HepG2 (cell line): ENCODE data around the gene RREB1. TPM values are rescaled to one million over a fixed set of nuclear protein-coding genes. Genes with fewer than 3 reads are reported as not detected.

Source experiments
- CHD4 ChIP-seq: fragments of 200-600 bp; sonication (generic); IDR thresholded peaks from 2 replicates; pipeline ENCODE4 v1.7.0; 2017; ENCODE audit warnings: mild to moderate bottlenecking, low read length, borderline replicate concordance
- FLYWCH1 ChIP-seq: sonication (generic); formaldehyde crosslinking; IDR thresholded peaks from 2 replicates; pipeline ENCODE4 v1.8.1; 2023; ENCODE audit warnings: mild to moderate bottlenecking, missing genetic modification reagents
- FOXK2 ChIP-seq: fragments of 450-650 bp; IDR thresholded peaks from 2 replicates; pipeline ENCODE4 v1.6.1; 2016
- GTF2F1 ChIP-seq: fragments of 150-350 bp; IDR thresholded peaks from 2 replicates; pipeline ENCODE4 v1.6.1; 2014; ENCODE audit warnings: low read length
- KDM5B ChIP-seq: sonication (generic); formaldehyde crosslinking; IDR thresholded peaks from 2 replicates; pipeline ENCODE4 v1.4.0; 2020; ENCODE audit warnings: missing genetic modification reagents, mild to moderate bottlenecking, borderline replicate concordance
- POLR2AphosphoS5 ChIP-seq: IDR thresholded peaks from 2 replicates; pipeline ENCODE4 v1.6.1; 2012; ENCODE audit warnings: low read depth, low read length
- STAT5B ChIP-seq: sonication (generic); formaldehyde crosslinking; IDR thresholded peaks from 2 replicates; pipeline ENCODE4 v1.4.0; 2020; ENCODE audit warnings: missing genetic modification reagents
- THYN1 ChIP-seq: sonication (generic); formaldehyde crosslinking; IDR thresholded peaks from 2 replicates; pipeline ENCODE4 v1.8.1; 2023; ENCODE audit warnings: low read depth, mild to moderate bottlenecking, moderate library complexity, missing genetic modification reagents, borderline replicate concordance
- ZBTB42 ChIP-seq: sonication (generic); formaldehyde crosslinking; IDR thresholded peaks from 2 replicates; pipeline ENCODE4 v1.5.0; 2020; ENCODE audit warnings: mild to moderate bottlenecking, missing genetic modification reagents
- ZNF232 ChIP-seq: sonication (generic); formaldehyde crosslinking; IDR thresholded peaks from 2 replicates; pipeline ENCODE4 v1.4.0; 2020; ENCODE audit warnings: missing genetic modification reagents, borderline replicate concordance
- ZNF235 ChIP-seq: sonication (generic); formaldehyde crosslinking; IDR thresholded peaks from 2 replicates; pipeline ENCODE4 v1.8.1; 2023; ENCODE audit warnings: mild to moderate bottlenecking, missing genetic modification reagents, borderline replicate concordance
- ZNF263 ChIP-seq: sonication (generic); formaldehyde crosslinking; IDR thresholded peaks from 2 replicates; pipeline ENCODE4 v1.4.0; 2020; ENCODE audit warnings: missing genetic modification reagents
- ZNF558 ChIP-seq: sonication (generic); formaldehyde crosslinking; IDR thresholded peaks from 2 replicates; pipeline ENCODE4 v1.9.0; 2022; ENCODE audit warnings: mild to moderate bottlenecking, missing genetic modification reagents, borderline replicate concordance
- ZNF7 ChIP-seq: IDR thresholded peaks from 2 replicates; pipeline ENCODE4 v1.6.1; 2016; ENCODE audit warnings: missing biosample characterization, missing genetic modification reagents
- ZNF792 ChIP-seq: IDR thresholded peaks from 2 replicates; pipeline ENCODE4 v1.6.1; 2016
- polyA plus RNA-seq, 8 experiments: library from polyadenylated mRNA; depleted of rRNA in 3 of 8; stranded (reverse) in 7 of 8; unstranded in 1 of 8; fragments of >200 nt; fragmentation: Illumina TruSeq in 4 of 8; extraction: Trizol in 4 of 8; gene quantifications; 2 replicates each; pipeline versions ENCODE4 v1.2.1 to v1.2.3, GENCODE V29; 2011 to 2016; ENCODE audit warnings: low read depth in 4 of 8, missing spikeins in 1 of 8, mixed read lengths in 1 of 8; ENCODE audit not compliant: insufficient read depth in 1 of 8
- total RNA-seq, 5 experiments: library from RNA; depleted of rRNA; stranded (reverse); fragments of >200 nt; fragmentation: Illumina TruSeq; extraction: Trizol; gene quantifications; 2 replicates each; pipeline ENCODE4 v1.2.3, GENCODE V29; 2016; ENCODE audit warnings: low read depth in 1 of 5
- TF ChIP-seq, protein P1 (sequence below): sonication (generic); formaldehyde crosslinking; IDR thresholded peaks from 2 replicates; pipeline ENCODE4 v1.5.1; 2020; ENCODE audit warnings: missing genetic modification reagents, mild to moderate bottlenecking, borderline replicate concordance
- TF ChIP-seq, protein P2 (sequence below): IDR thresholded peaks from 2 replicates; pipeline ENCODE4 v1.6.1; 2016; ENCODE audit warnings: control low read depth
- TF ChIP-seq, protein P3 (sequence below): sonication (generic); formaldehyde crosslinking; IDR thresholded peaks from 2 replicates; pipeline ENCODE4 v1.4.0; 2020; ENCODE audit warnings: missing genetic modification reagents, borderline replicate concordance
- TF ChIP-seq, protein P4 (sequence below): sonication (generic); formaldehyde crosslinking; IDR thresholded peaks from 2 replicates; pipeline ENCODE4 v1.5.0; 2020; ENCODE audit warnings: missing genetic modification reagents
- TF ChIP-seq, protein P5 (sequence below): sonication (generic); formaldehyde crosslinking; IDR thresholded peaks from 2 replicates; pipeline ENCODE4 v1.4.0; 2020; ENCODE audit warnings: low read depth, mild to moderate bottlenecking, missing genetic modification reagents

RREB1 gene
- total and polyA plus RNA-seq, 2 of the 13 experiments (the other 11 are each of a cell fraction or from before 2014, with no cell fraction given), result 6.1 to 23.2 TPM

DNA sequence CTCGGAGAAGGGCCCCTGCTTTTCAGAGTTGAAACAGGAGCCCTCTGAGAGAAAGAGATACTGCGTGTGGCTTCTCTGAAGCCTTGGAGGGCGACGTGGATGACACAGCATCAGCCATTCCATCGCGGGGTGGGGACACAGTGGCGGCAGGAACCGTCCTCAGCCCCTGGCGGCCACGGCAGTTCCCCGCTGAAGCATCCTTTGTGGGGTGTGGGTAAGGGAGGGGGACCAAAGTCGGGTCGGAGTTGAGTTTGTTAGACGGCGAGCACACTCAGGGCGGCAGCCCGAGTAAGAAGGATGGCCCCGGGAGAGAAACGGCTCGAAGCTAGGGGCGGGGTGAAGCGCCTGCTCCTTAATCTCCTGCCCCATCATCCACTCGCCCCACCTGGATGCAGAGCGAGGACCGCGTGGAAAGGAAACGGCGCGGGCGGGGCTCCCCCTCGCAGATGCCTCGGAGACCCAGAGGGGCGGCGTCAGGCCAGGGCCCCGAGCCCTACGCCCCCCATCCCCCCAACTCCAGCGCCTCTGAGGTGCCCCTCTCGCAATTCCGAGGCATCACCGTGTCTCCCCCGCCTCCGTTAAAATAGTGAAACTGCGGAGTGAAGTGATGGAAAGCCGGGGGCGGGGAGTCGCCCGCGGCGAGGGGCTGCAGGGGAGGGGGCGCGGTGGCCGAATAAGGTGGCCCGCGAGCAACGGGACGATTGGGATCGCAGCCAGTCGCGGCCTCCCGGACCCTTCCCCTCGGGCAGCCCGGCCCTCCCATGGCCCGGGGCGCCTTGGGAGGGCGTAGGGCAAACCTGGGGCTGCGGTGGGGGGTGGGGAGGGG is 796 bp upstream of the RREB1 start (continued):
- TF ChIP-seq ZBTB42 (no peak), STAT5B (CRISPR knock-in tag) (no peak), ZNF7 (CRISPR knock-in tag) (no peak), ZNF792 (peak; percentile 14; the same call in 1 of the 2 replicates), FLYWCH1 (CRISPR knock-in tag) (no peak), THYN1 (no peak), CHD4 (no peak; the same call in 1 of the 2 replicates), ZNF263 (peak; percentile 61; the same call in 1 of the 2 replicates), FOXK2 (no peak), ZNF232 (0 out of 2 replicates have a peak, but pooled peaks have one; percentile 69), ZNF235 (no peak), ZNF558 (CRISPR knock-in tag) (no peak; the same call in 1 of the 2 replicates), KDM5B (CRISPR knock-in tag) (peak; percentile 80; the same call in 1 of the 2 replicates), GTF2F1 (no peak), POLR2AphosphoS5 (no peak)
- TF ChIP-seq, protein P1, sequence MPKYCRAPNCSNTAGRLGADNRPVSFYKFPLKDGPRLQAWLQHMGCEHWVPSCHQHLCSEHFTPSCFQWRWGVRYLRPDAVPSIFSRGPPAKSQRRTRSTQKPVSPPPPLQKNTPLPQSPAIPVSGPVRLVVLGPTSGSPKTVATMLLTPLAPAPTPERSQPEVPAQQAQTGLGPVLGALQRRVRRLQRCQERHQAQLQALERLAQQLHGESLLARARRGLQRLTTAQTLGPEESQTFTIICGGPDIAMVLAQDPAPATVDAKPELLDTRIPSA (CRISPR knock-in tag), result no peak
- TF ChIP-seq, protein P2, sequence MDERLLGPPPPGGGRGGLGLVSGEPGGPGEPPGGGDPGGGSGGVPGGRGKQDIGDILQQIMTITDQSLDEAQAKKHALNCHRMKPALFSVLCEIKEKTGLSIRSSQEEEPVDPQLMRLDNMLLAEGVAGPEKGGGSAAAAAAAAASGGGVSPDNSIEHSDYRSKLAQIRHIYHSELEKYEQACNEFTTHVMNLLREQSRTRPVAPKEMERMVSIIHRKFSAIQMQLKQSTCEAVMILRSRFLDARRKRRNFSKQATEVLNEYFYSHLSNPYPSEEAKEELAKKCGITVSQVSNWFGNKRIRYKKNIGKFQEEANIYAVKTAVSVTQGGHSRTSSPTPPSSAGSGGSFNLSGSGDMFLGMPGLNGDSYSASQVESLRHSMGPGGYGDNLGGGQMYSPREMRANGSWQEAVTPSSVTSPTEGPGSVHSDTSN (CRISPR knock-in tag), result no peak
- TF ChIP-seq, protein P3, sequence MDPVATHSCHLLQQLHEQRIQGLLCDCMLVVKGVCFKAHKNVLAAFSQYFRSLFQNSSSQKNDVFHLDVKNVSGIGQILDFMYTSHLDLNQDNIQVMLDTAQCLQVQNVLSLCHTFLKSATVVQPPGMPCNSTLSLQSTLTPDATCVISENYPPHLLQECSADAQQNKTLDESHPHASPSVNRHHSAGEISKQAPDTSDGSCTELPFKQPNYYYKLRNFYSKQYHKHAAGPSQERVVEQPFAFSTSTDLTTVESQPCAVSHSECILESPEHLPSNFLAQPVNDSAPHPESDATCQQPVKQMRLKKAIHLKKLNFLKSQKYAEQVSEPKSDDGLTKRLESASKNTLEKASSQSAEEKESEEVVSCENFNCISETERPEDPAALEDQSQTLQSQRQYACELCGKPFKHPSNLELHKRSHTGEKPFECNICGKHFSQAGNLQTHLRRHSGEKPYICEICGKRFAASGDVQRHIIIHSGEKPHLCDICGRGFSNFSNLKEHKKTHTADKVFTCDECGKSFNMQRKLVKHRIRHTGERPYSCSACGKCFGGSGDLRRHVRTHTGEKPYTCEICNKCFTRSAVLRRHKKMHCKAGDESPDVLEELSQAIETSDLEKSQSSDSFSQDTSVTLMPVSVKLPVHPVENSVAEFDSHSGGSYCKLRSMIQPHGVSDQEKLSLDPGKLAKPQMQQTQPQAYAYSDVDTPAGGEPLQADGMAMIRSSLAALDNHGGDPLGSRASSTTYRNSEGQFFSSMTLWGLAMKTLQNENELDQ, result no peak
- TF ChIP-seq, protein P4, sequence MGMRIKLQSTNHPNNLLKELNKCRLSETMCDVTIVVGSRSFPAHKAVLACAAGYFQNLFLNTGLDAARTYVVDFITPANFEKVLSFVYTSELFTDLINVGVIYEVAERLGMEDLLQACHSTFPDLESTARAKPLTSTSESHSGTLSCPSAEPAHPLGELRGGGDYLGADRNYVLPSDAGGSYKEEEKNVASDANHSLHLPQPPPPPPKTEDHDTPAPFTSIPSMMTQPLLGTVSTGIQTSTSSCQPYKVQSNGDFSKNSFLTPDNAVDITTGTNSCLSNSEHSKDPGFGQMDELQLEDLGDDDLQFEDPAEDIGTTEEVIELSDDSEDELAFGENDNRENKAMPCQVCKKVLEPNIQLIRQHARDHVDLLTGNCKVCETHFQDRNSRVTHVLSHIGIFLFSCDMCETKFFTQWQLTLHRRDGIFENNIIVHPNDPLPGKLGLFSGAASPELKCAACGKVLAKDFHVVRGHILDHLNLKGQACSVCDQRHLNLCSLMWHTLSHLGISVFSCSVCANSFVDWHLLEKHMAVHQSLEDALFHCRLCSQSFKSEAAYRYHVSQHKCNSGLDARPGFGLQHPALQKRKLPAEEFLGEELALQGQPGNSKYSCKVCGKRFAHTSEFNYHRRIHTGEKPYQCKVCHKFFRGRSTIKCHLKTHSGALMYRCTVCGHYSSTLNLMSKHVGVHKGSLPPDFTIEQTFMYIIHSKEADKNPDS (CRISPR knock-in tag), result no peak
- TF ChIP-seq, protein P5, sequence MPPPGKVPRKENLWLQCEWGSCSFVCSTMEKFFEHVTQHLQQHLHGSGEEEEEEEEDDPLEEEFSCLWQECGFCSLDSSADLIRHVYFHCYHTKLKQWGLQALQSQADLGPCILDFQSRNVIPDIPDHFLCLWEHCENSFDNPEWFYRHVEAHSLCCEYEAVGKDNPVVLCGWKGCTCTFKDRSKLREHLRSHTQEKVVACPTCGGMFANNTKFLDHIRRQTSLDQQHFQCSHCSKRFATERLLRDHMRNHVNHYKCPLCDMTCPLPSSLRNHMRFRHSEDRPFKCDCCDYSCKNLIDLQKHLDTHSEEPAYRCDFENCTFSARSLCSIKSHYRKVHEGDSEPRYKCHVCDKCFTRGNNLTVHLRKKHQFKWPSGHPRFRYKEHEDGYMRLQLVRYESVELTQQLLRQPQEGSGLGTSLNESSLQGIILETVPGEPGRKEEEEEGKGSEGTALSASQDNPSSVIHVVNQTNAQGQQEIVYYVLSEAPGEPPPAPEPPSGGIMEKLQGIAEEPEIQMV, result no peak
